CD4-positive, alpha-beta memory T cell (primary cell): ENCODE results near the gene WNT4. TPM values are rescaled to one million over a fixed set of nuclear protein-coding genes. Genes with fewer than 3 reads are reported as not detected.

Experiments
- CTCF ChIA-PET: fragments of 350-600 bp; sonication (Branson Sonifier 250); formaldehyde crosslinking; loops from one replicate; lab custom pipeline; 2021; ENCODE audit warnings: inconsistent platforms; ENCODE audit not compliant: partially characterized antibody; lab: Charles Lee
- POLR2A ChIA-PET: fragments of 350-600 bp; sonication (Branson Sonifier 250); formaldehyde crosslinking; loops from one replicate; lab custom pipeline; 2021; ENCODE audit not compliant: partially characterized antibody; lab: Charles Lee
- DNase-seq, 5 donors: peaks; one replicate each; pipeline versions ENCODE4 v3.0.0 to v3.0.0-alpha.2; 2020 to 2022; ENCODE audit warnings: mixed read lengths in 1 of 5
- H3K27ac ChIP-seq: one replicate; pipeline ENCODE4 v1.7.0; 2013; ENCODE audit warnings: low read depth, low read length
- H3K27me3 ChIP-seq: 2 replicates; pipeline ENCODE4 v1.7.0; 2013; ENCODE audit warnings: mild to moderate bottlenecking, low read length, moderate library complexity; ENCODE audit not compliant: insufficient read depth
- H3K36me3 ChIP-seq: 2 replicates; pipeline ENCODE4 v1.7.0; 2013; ENCODE audit warnings: mild to moderate bottlenecking, low read length, moderate library complexity; ENCODE audit not compliant: insufficient read depth
- H3K4me1 ChIP-seq: 2 replicates; pipeline ENCODE4 v1.7.0; 2013; ENCODE audit warnings: mild to moderate bottlenecking, low read length, moderate library complexity; ENCODE audit not compliant: insufficient read depth
- H3K4me3 ChIP-seq, 2 donors: one replicate each; pipeline ENCODE4 v1.7.0; 2013; ENCODE audit warnings: low read length in 2 of 2, mild to moderate bottlenecking in 1 of 2
- H3K9me3 ChIP-seq, 2 donors: one replicate each; pipeline ENCODE4 v1.7.0; 2013; ENCODE audit warnings: low read length in 2 of 2, control low read depth in 1 of 2; ENCODE audit not compliant: control insufficient read depth in 1 of 2
- H3K27ac Mint-ChIP-seq, 7 donors: one replicate each; pipeline ENCODE4 v1.8.0; 2020 to 2021; ENCODE audit warnings: mixed read lengths in 7 of 7, mild to moderate bottlenecking in 6 of 7, inconsistent platforms in 3 of 7, moderate library complexity in 3 of 7
- H3K27me3 Mint-ChIP-seq, 2 donors: one replicate each; pipeline ENCODE4 v1.8.0; 2020 to 2021; ENCODE audit warnings: mixed read lengths in 2 of 2
- H3K36me3 Mint-ChIP-seq, 2 donors: one replicate each; pipeline ENCODE4 v1.8.0; 2020 to 2021; ENCODE audit warnings: mixed read lengths in 2 of 2, inconsistent platforms in 1 of 2, mild to moderate bottlenecking in 1 of 2
- H3K4me1 Mint-ChIP-seq, 4 donors: one replicate each; pipeline ENCODE4 v1.8.0; 2020 to 2021; ENCODE audit warnings: mixed read lengths in 4 of 4, mild to moderate bottlenecking in 1 of 4
- H3K4me3 Mint-ChIP-seq, 8 donors: one replicate each; pipeline ENCODE4 v1.8.0; 2020 to 2021; ENCODE audit warnings: mixed read lengths in 8 of 8, mild to moderate bottlenecking in 7 of 8, moderate library complexity in 6 of 8, inconsistent platforms in 3 of 8
- H3K9me3 Mint-ChIP-seq, 8 donors: one replicate each; pipeline ENCODE4 v1.8.0; 2020 to 2021; ENCODE audit warnings: mixed read lengths in 8 of 8, mild to moderate bottlenecking in 5 of 8, inconsistent platforms in 3 of 8, moderate library complexity in 1 of 8
- intact Hi-C: fragments of 100-400 bp; cut with micrococcal nuclease; formaldehyde crosslinking; loops from one replicate; pipeline ENCODE4 v1.15.1; 2023
- polyA plus RNA-seq, 2 donors: library from polyadenylated mRNA; unstranded; fragments of 300-500 nt; fragmentation: Illumina TruSeq; gene quantifications; one replicate each; pipeline ENCODE4 v1.2.3, GENCODE V29; 2021
- total RNA-seq, 2 experiments: library from RNA; stranded (reverse); gene quantifications; one replicate each; pipeline ENCODE4 v1.2.3, GENCODE V29; 2021

WNT4 gene
- total and polyA plus RNA-seq, 4 experiments from 2014 or later, result 0.10 TPM; not detected in 3

GRCh38 chr1:22122273-22123070 is 20.4 kb downstream of the WNT4 start:
- peak overlapping the region in 2 of 7 donors; percentile 6 to 41 for H3K27ac Mint-ChIP-seq

DNA sequence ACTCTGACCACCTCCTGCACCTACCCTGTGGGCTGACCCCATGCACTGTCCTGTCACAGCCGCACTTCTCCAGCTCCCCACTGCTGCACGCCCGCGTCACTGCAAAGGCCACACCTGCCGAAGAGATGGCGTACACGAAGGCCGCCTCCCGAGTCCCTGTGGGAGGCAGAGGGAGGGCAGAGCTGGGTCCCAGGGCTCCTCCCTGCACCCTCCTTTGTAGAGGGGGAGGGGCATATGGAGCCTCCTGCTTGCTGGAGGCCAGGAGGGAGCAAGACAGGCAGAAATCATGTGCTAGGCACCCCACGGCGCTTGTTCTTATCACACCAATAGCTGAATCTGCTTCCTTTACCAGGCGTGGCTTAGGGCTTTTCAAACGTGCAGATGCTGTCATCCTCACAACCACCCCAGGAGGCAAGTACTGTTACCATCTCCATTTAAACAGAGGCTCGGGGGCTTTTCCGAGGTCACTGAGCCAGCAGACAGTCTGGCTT is 21.4 kb downstream of the WNT4 start:
- ChIA-PET CTCF (interaction anchor here (0.6 kb wide), 1 partner anchor 521 kb away, joined by 3 read pairs; no protein-coding TSS in a partner anchor), POLR2A (interaction anchor here (0.7 kb wide), 1 partner anchor 10 kb away, joined by 3 read pairs; no protein-coding TSS in a partner anchor)
- intact Hi-C loops, result no loop called here
- H3K36me3 ChIP-seq, result peaks cover 9% of the 10 kb centered on the region
- no peaks in the 10 kb centered on the region for H3K4me1 ChIP-seq
- no peaks in the 10 kb centered on the region for H3K27me3 Mint-ChIP-seq
- H3K4me3 Mint-ChIP-seq, result no peak overlapping the region
- H3K4me3 ChIP-seq, result no peak overlapping the region
- peaks cover 9 to 21% of the 10 kb centered on the region in 2 donors for H3K36me3 Mint-ChIP-seq
- H3K9me3 Mint-ChIP-seq, result peaks cover 0 to 2% (median 0%) of the 10 kb centered on the region in 8 donors
- no peaks in the 10 kb centered on the region for H3K9me3 ChIP-seq
- H3K27ac Mint-ChIP-seq, result no peak overlapping the region
- no peaks in the 10 kb centered on the region for H3K27me3 ChIP-seq
- DNase-seq, result no peak
- peaks cover 0 to 9% (median 6%) of the 10 kb centered on the region in 4 donors for H3K4me1 Mint-ChIP-seq
- no peak overlapping the region for H3K27ac ChIP-seq

More at GRCh38 chr1:22122273-22123070, 20.4 kb downstream of the WNT4 start:
- Mint-ChIP-seq H3K9me3 (peaks cover 0 to 2% (median 0%) of the 10 kb centered on the region in 8 donors), H3K4me1 (peaks cover 0 to 9% (median 5%) of the 10 kb centered on the region in 4 donors), H3K4me3 (peak overlapping the region in 1 of 8 donors; percentile 6), H3K27me3 (no peaks in the 10 kb centered on the region), H3K36me3 (peaks cover 8 to 17% of the 10 kb centered on the region in 2 donors)
- intact Hi-C loops, result no loop called here
- Histone ChIP-seq H3K27ac (no peak overlapping the region), H3K36me3 (peaks cover 8% of the 10 kb centered on the region), H3K9me3 (no peaks in the 10 kb centered on the region), H3K4me3 (no peak overlapping the region), H3K4me1 (no peaks in the 10 kb centered on the region), H3K27me3 (no peaks in the 10 kb centered on the region)
- no peak for DNase-seq
- CTCF ChIA-PET, result interaction anchor here (0.6 kb wide), 1 partner anchor 522 kb away, joined by 3 read pairs; no protein-coding TSS in a partner anchor
- POLR2A ChIA-PET, result interaction anchor here (1.7 kb wide), 1 partner anchor 9 kb away, joined by 4 read pairs; no protein-coding TSS in a partner anchor

DNA sequence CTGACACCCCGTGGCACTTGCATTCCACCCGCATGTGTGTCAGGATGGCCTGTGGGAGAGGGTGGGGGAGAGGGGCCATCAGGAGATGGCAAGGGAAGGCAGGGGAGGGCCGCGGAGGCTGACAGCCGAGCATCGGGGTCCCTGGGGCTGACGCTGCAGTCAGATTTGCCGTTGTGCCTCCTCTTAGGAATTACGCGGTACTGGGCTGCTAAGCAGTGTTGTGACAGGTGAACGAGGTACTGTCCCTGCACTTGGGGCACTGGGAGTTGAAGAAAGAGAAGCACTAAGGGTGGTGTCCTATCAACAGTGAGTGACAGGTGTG is 22.5 kb downstream of the WNT4 start:
- no peak for DNase-seq
- H3K27ac Mint-ChIP-seq, result peak overlapping the region in 1 of 7 donors; percentile 77
- POLR2A ChIA-PET, result no interaction called here
- peaks cover 15 to 27% of the 10 kb centered on the region in 2 donors for H3K36me3 Mint-ChIP-seq
- no peak overlapping the region for H3K4me3 Mint-ChIP-seq
- Histone ChIP-seq H3K4me3 (no peak overlapping the region), H3K27ac (no peak overlapping the region), H3K4me1 (no peaks in the 10 kb centered on the region), H3K9me3 (no peaks in the 10 kb centered on the region), H3K36me3 (peaks cover 9% of the 10 kb centered on the region), H3K27me3 (no peaks in the 10 kb centered on the region)
- H3K9me3 Mint-ChIP-seq, result peaks cover 0 to 2% (median 0%) of the 10 kb centered on the region in 8 donors
- H3K4me1 Mint-ChIP-seq, result peaks cover 3 to 11% (median 10%) of the 10 kb centered on the region in 4 donors
- CTCF ChIA-PET, result no interaction called here
- H3K27me3 Mint-ChIP-seq, result no peaks in the 10 kb centered on the region
- intact Hi-C loops, result no loop called here

GRCh38 chr1:22119626-22120468 is 23.1 kb downstream of the WNT4 start:
- no peak overlapping the region for H3K4me3 ChIP-seq
- no peaks in the 10 kb centered on the region for H3K9me3 ChIP-seq
- no peak for DNase-seq
- peaks cover 9% of the 10 kb centered on the region for H3K36me3 ChIP-seq
- ChIA-PET CTCF (no interaction called here), POLR2A (no interaction called here)
- peaks cover 9 to 15% (median 13%) of the 10 kb centered on the region in 4 donors for H3K4me1 Mint-ChIP-seq
- no peaks in the 10 kb centered on the region for H3K4me1 ChIP-seq
- no peak overlapping the region for H3K4me3 Mint-ChIP-seq
- H3K9me3 Mint-ChIP-seq, result peaks cover 0 to 4% (median 0%) of the 10 kb centered on the region in 8 donors
- no peaks in the 10 kb centered on the region for H3K27me3 Mint-ChIP-seq
- H3K36me3 Mint-ChIP-seq, result peaks cover 18 to 33% of the 10 kb centered on the region in 2 donors
- intact Hi-C loops, result no loop called here
- peak overlapping the region in 1 of 7 donors; percentile 70 for H3K27ac Mint-ChIP-seq
- H3K27ac ChIP-seq, result no peak overlapping the region
- no peaks in the 10 kb centered on the region for H3K27me3 ChIP-seq

GRCh38 chr1:22118291-22118992 is 24.5 kb downstream of the WNT4 start:
- peaks cover 19% of the 10 kb centered on the region for H3K36me3 ChIP-seq
- H3K27ac ChIP-seq, result no peak overlapping the region
- no peak overlapping the region for H3K4me3 Mint-ChIP-seq
- CTCF ChIA-PET, result interaction anchor here (1.3 to 1.5 kb wide), 2 partner anchors 13 kb away, joined by 3 read pairs; no protein-coding TSS in a partner anchor
- peak overlapping the region in 3 of 7 donors; percentile 51 to 67 (median 57) for H3K27ac Mint-ChIP-seq
- H3K36me3 Mint-ChIP-seq, result peaks cover 20 to 38% of the 10 kb centered on the region in 2 donors
- POLR2A ChIA-PET, result no interaction called here
- H3K9me3 ChIP-seq, result no peaks in the 10 kb centered on the region
- DNase-seq, result no peak
- H3K27me3 ChIP-seq, result no peaks in the 10 kb centered on the region
- H3K27me3 Mint-ChIP-seq, result no peaks in the 10 kb centered on the region
- peaks cover 0 to 4% (median 0%) of the 10 kb centered on the region in 8 donors for H3K9me3 Mint-ChIP-seq
- H3K4me3 ChIP-seq, result no peak overlapping the region
- H3K4me1 ChIP-seq, result no peaks in the 10 kb centered on the region
- H3K4me1 Mint-ChIP-seq, result peaks cover 11 to 16% (median 13%) of the 10 kb centered on the region in 4 donors
- intact Hi-C loops, result no loop called here

DNA sequence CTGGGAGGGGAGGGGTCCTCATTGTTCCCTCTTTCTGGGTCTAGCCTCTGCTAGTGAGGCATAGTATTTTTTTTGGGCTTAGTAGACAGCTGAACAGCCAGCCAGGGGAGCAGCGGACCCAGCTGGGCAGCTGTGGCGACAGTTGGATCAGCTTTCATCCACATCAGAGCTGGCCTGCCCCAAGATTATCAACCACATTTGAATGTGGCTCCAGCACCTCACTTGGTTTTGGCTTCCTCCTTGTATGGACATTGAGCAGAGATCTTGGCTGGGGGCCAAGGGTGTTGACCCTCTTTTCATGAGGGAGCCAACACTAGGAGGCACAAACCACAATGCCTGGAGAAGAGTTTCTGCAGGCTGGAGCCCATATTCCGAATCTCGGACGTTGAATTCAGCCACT is 25.0 kb downstream of the WNT4 start:
- Histone ChIP-seq H3K9me3 (no peaks in the 10 kb centered on the region), H3K4me1 (no peaks in the 10 kb centered on the region), H3K27me3 (no peaks in the 10 kb centered on the region), H3K36me3 (peaks cover 24% of the 10 kb centered on the region), H3K27ac (no peak overlapping the region), H3K4me3 (no peak overlapping the region)
- peaks cover 16 to 20% (median 18%) of the 10 kb centered on the region in 4 donors for H3K4me1 Mint-ChIP-seq
- H3K36me3 Mint-ChIP-seq, result peaks cover 26 to 43% of the 10 kb centered on the region in 2 donors
- peak overlapping the region in 3 of 7 donors; percentile 37 to 52 (median 48) for H3K27ac Mint-ChIP-seq
- H3K9me3 Mint-ChIP-seq, result peaks cover 0 to 4% (median 0%) of the 10 kb centered on the region in 8 donors
- intact Hi-C loops, result no loop called here
- CTCF ChIA-PET, result interaction anchor here (1.3 to 1.5 kb wide), 2 partner anchors 13 kb away, joined by 3 read pairs; no protein-coding TSS in a partner anchor
- DNase-seq, result no peak
- H3K4me3 Mint-ChIP-seq, result no peak overlapping the region
- POLR2A ChIA-PET, result no interaction called here
- H3K27me3 Mint-ChIP-seq, result no peaks in the 10 kb centered on the region
